A673 (cell line): Measurements from ENCODE around the gene ERO1A. TPM values are rescaled to one million over a fixed set of nuclear protein-coding genes. Genes with fewer than 3 reads are reported as not detected.

Experiments used
- BruUV-seq: library from RNA; stranded (reverse); fragments of 400-500 nt; replicated peaks from 2 replicates; lab custom pipeline; 2021; lab: Mats Ljungman, UMichigan
- CTCF ChIA-PET: fragments of 300-600 bp; sonication (Branson Sonifier 250); formaldehyde crosslinking; loops from one replicate; lab custom pipeline; 2022; ENCODE audit warnings: antibody characterized with exemption; lab: Charles Lee
- POLR2A ChIA-PET: fragments of 300-600 bp; sonication (Branson Sonifier 250); formaldehyde crosslinking; loops from one replicate; lab custom pipeline; 2022; ENCODE audit warnings: antibody characterized with exemption; ENCODE audit not compliant: low non-redundant PET; lab: Charles Lee
- DNase-seq: peaks from one replicate; pipeline ENCODE4 v3.0.0-alpha.2; 2015; ENCODE audit warnings: low spot score
- H3K27ac ChIP-seq: fragments of 200-600 bp; sonication (generic); 2 replicates; pipeline ENCODE4 v1.5.1; 2016; ENCODE audit warnings: mixed run types, low read depth, mild to moderate bottlenecking, mixed read lengths, antibody characterized with exemption, low read length; ENCODE audit not compliant: poor library complexity, severe bottlenecking
- H3K27me3 ChIP-seq: fragments of 200-600 bp; sonication (generic); replicated peaks from 2 replicates; pipeline ENCODE4 v1.6.1; 2017; ENCODE audit warnings: mixed run types, low read depth, mild to moderate bottlenecking, mixed read lengths, antibody characterized with exemption, low read length; ENCODE audit not compliant: insufficient read depth, poor library complexity
- H3K36me3 ChIP-seq: fragments of 200-600 bp; sonication (generic); 2 replicates; pipeline ENCODE4 v1.6.1; 2016; ENCODE audit warnings: mixed run types, mild to moderate bottlenecking, mixed read lengths, antibody characterized with exemption, low read length; ENCODE audit not compliant: insufficient read depth, poor library complexity, severe bottlenecking
- H3K4me1 ChIP-seq: fragments of 200-600 bp; sonication (generic); 2 replicates; pipeline ENCODE4 v1.6.1; 2017; ENCODE audit warnings: mixed run types, mild to moderate bottlenecking, mixed read lengths, antibody characterized with exemption, low read length; ENCODE audit not compliant: insufficient read depth, poor library complexity, severe bottlenecking
- H3K4me3 ChIP-seq: fragments of 200-600 bp; sonication (generic); 2 replicates; pipeline ENCODE4 v1.5.1; 2016; ENCODE audit warnings: low read depth, mixed run types, mild to moderate bottlenecking, mixed read lengths, low read length; ENCODE audit not compliant: poor library complexity, severe bottlenecking
- H3K9me3 ChIP-seq: fragments of 200-600 bp; sonication (generic); 2 replicates; pipeline ENCODE4 v1.6.1; 2016; ENCODE audit warnings: mixed run types, low read depth, mild to moderate bottlenecking, mixed read lengths, antibody characterized with exemption, low read length; ENCODE audit not compliant: poor library complexity, severe bottlenecking
- EZH2 ChIP-seq: fragments of 200-600 bp; sonication (generic); IDR thresholded peaks from 2 replicates; pipeline ENCODE4 v1.6.1; 2017; ENCODE audit warnings: borderline replicate concordance, low read depth, mild to moderate bottlenecking, mixed read lengths, antibody characterized with exemption, low read length; ENCODE audit not compliant: poor library complexity, severe bottlenecking
- intact Hi-C: fragments of 100-400 bp; cut with micrococcal nuclease; formaldehyde crosslinking; loops from one replicate; pipeline ENCODE4 v1.10.0; 2022; ENCODE audit not compliant: unreplicated experiment
- total RNA-seq: library from RNA; stranded (reverse); gene quantifications from 2 replicates; pipeline ENCODE4 v1.2.3, GENCODE V29; 2021
- TF ChIP-seq, protein P1 (sequence below): fragments of 300-800, 200-600 bp; sonication (generic); conservative IDR thresholded peaks from 2 replicates; pipeline ENCODE4 v1.5.1; 2017; ENCODE audit warnings: low read depth, mild to moderate bottlenecking, antibody characterized with exemption, low read length, moderate library complexity, mixed read lengths

The ERO1A gene
- total RNA-seq, 1 experiment from 2014 or later = 52.1 TPM

DNA sequence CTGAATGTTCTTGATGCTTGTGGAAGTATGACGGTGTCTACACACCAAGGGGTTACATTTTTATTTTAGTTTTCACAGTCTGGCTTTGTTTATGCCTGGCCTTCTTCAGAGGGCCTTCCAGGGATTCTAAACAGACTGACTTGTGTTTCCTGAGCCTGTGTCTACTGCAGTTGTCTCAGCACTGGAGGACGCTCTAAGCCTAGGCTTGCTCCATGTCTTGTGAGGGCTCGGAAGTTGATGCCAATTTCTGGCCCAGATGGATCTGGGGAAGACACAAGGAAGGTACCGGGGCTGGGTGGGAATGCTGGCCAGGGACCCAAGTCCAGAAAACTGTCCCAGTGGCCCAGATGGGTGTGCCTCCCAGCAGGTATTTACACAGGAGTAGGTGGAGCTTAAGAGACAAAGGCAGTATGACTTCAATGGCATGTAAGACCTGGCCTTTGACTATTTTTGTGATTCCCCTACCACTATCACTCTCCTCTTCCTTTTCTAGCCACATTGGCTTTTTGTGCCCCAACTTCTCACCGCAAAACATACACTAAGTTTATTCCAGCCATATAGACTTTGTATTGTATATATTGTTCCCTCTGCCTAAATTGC, 85.8 kb downstream of the ERO1A start:
- no peak overlapping the region for H3K4me3 ChIP-seq
- no peak overlapping the region for H3K27ac ChIP-seq
- TF ChIP-seq, protein P1, sequence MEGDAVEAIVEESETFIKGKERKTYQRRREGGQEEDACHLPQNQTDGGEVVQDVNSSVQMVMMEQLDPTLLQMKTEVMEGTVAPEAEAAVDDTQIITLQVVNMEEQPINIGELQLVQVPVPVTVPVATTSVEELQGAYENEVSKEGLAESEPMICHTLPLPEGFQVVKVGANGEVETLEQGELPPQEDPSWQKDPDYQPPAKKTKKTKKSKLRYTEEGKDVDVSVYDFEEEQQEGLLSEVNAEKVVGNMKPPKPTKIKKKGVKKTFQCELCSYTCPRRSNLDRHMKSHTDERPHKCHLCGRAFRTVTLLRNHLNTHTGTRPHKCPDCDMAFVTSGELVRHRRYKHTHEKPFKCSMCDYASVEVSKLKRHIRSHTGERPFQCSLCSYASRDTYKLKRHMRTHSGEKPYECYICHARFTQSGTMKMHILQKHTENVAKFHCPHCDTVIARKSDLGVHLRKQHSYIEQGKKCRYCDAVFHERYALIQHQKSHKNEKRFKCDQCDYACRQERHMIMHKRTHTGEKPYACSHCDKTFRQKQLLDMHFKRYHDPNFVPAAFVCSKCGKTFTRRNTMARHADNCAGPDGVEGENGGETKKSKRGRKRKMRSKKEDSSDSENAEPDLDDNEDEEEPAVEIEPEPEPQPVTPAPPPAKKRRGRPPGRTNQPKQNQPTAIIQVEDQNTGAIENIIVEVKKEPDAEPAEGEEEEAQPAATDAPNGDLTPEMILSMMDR = no peak
- H3K36me3 ChIP-seq = no peaks in the 10 kb centered on the region
- ChIA-PET POLR2A (no interaction called here), CTCF (no interaction called here)
- BruUV-seq = no TSS peak
- DNase-seq = no peak
- H3K9me3 ChIP-seq = no peaks in the 10 kb centered on the region
- intact Hi-C loops = no loop called here
- no peaks in the 10 kb centered on the region for H3K4me1 ChIP-seq
- no peaks in the 10 kb centered on the region for H3K27me3 ChIP-seq

DNA sequence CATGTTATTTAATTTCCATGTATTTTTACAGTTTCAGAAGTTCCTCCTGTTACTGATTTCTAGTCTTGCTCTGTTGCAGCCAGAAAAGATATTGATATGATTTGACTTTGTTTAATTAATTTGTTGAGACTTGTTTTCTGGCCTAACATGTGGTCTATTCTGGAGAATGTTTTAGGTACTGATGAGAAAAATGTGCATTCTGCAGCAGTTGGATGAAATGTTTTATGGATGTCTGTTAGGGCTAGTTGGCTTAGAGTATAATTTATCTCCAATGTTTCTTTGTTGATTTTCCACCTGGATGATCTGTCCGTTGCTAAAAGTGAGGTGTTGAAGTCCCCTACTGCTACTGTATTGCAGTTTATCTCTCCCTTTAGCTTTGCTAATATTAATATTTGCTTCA, 88.3 kb downstream of the ERO1A start:
- ChIA-PET CTCF (no interaction called here), POLR2A (no interaction called here)
- Histone ChIP-seq H3K9me3 (no peaks in the 10 kb centered on the region), H3K27me3 (no peaks in the 10 kb centered on the region), H3K27ac (no peak overlapping the region), H3K36me3 (no peaks in the 10 kb centered on the region), H3K4me3 (no peak overlapping the region), H3K4me1 (no peaks in the 10 kb centered on the region)
- TF ChIP-seq, protein P1 = no peak
- no peak for TF ChIP-seq EZH2
- DNase-seq = no peak
- no TSS peak for BruUV-seq
- intact Hi-C loops = no loop called here

DNA sequence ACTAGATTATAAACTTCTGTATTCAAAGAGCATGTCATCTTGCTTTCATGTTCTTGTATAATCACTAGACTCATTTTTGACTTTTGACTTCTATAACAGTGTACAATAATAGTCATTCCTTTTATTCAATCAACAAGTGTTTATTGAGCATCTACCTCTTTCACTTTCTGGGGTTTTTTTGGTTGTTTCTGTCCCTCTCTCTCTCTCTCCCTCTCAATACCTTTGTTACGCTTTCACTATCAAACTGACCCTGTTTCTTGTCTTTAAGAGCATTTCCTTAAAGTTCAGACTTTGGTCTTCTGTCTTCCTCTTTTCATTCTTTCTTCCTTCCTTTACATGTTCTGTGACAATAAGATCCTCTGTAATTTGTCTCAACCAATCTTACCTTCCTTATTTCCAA, 93.2 kb downstream of the ERO1A start:
- no peaks in the 10 kb centered on the region for H3K4me1 ChIP-seq
- TF ChIP-seq EZH2 = no peak
- TF ChIP-seq, protein P1 = no peak
- CTCF ChIA-PET = no interaction called here

More for the DNA sequence above, 93.2 kb downstream of the ERO1A start:
- H3K27me3 ChIP-seq = no peaks in the 10 kb centered on the region
- no peak for DNase-seq
- H3K4me3 ChIP-seq = no peak overlapping the region
- no peak overlapping the region for H3K27ac ChIP-seq
- POLR2A ChIA-PET = no interaction called here
- no TSS peak for BruUV-seq
- intact Hi-C loops = no loop called here
- H3K36me3 ChIP-seq = no peaks in the 10 kb centered on the region
- no peaks in the 10 kb centered on the region for H3K9me3 ChIP-seq
